Neural progenitor cell (in vitro differentiated cells): ENCODE measurements around the gene INTS6L. TPM values are rescaled to one million over a fixed set of nuclear protein-coding genes. Genes with fewer than 3 reads are reported as not detected.
A peak's percentile ranks its signal among the peaks of the same experiment; 100 is the strongest.

Experiments
- DNase-seq: peaks from one replicate; pipeline ENCODE4 v3.0.0-alpha.2; 2016; ENCODE audit warnings: low spot score
- H2AFZ ChIP-seq: fragments of 200-600 bp; sonication (generic); replicated peaks from 2 replicates; pipeline ENCODE4 v1.6.1; 2016; ENCODE audit warnings: antibody characterized with exemption
- H3F3A ChIP-seq: fragments of 200-600 bp; sonication (generic); 2 replicates; pipeline ENCODE4 v1.6.1; 2016; ENCODE audit warnings: antibody characterized with exemption, low read depth
- H3K27ac ChIP-seq: fragments of 200-600 bp; sonication (generic); 2 replicates; pipeline ENCODE4 v1.5.1; 2016; ENCODE audit warnings: mild to moderate bottlenecking
- H3K27me3 ChIP-seq: fragments of 200-600 bp; sonication (generic); 2 replicates; pipeline ENCODE4 v1.6.1; 2016; ENCODE audit warnings: mild to moderate bottlenecking, moderate library complexity
- H3K36me3 ChIP-seq: fragments of 200-600 bp; sonication (generic); 2 replicates; pipeline ENCODE4 v1.5.1; 2016
- H3K4me1 ChIP-seq: fragments of 200-600 bp; sonication (generic); 2 replicates; pipeline ENCODE4 v1.6.1; 2016; ENCODE audit warnings: mixed run types
- H3K4me2 ChIP-seq: fragments of 200-600 bp; sonication (generic); 2 replicates; pipeline ENCODE4 v1.6.1; 2016
- H3K4me3 ChIP-seq: fragments of 200-600 bp; sonication (generic); 2 replicates; pipeline ENCODE4 v1.5.1; 2016
- H3K79me2 ChIP-seq: fragments of 200-600 bp; sonication (generic); 2 replicates; pipeline ENCODE4 v1.6.1; 2016; ENCODE audit warnings: low read depth
- H3K9ac ChIP-seq: fragments of 200-600 bp; sonication (generic); 2 replicates; pipeline ENCODE4 v1.6.1; 2016
- H3K9me3 ChIP-seq: fragments of 200-600 bp; sonication (generic); 2 replicates; pipeline ENCODE4 v1.5.1; 2016; ENCODE audit warnings: low read depth
- H4K20me1 ChIP-seq: fragments of 200-600 bp; sonication (generic); 2 replicates; pipeline ENCODE4 v1.6.1; 2016; ENCODE audit warnings: low read depth
- H3K27ac Mint-ChIP-seq: 3 replicates; pipeline ENCODE4 v1.8.0; 2021; ENCODE audit warnings: mixed read lengths
- H3K27me3 Mint-ChIP-seq: 2 replicates; pipeline ENCODE4 v1.8.0; 2022; ENCODE audit warnings: low read depth, mild to moderate bottlenecking, inconsistent platforms, moderate library complexity, mixed read lengths; ENCODE audit not compliant: insufficient read depth
- H3K36me3 Mint-ChIP-seq: 3 replicates; pipeline ENCODE4 v1.8.0; 2021; ENCODE audit warnings: mixed read lengths
- H3K4me1 Mint-ChIP-seq: 3 replicates; pipeline ENCODE4 v1.8.0; 2021; ENCODE audit warnings: mixed read lengths
- H3K4me3 Mint-ChIP-seq: 3 replicates; pipeline ENCODE4 v1.8.0; 2021; ENCODE audit warnings: mild to moderate bottlenecking, moderate library complexity, mixed read lengths
- H3K9me3 Mint-ChIP-seq: 3 replicates; pipeline ENCODE4 v1.8.0; 2020; ENCODE audit warnings: mixed read lengths
- EZH2 ChIP-seq: fragments of 200-600 bp; sonication (generic); IDR thresholded peaks from 2 replicates; pipeline ENCODE4 v1.6.1; 2017; ENCODE audit warnings: antibody characterized with exemption, mild to moderate bottlenecking, moderate library complexity
- EZH2phosphoT487 ChIP-seq: fragments of 200-600 bp; sonication (generic); IDR thresholded peaks from 2 replicates; pipeline ENCODE4 v1.6.1; 2017; ENCODE audit warnings: antibody characterized with exemption
- total RNA-seq: library from RNA; depleted of rRNA; stranded (reverse); fragments of >200 nt; gene quantifications from 2 replicates; pipeline ENCODE4 v1.2.3, GENCODE V29; 2015; ENCODE audit warnings: low replicate concordance
- TF ChIP-seq, protein P1 (sequence below): fragments of 200-600 bp; sonication (generic); IDR thresholded peaks from 2 replicates; pipeline ENCODE4 v1.5.1; 2017; ENCODE audit warnings: antibody characterized with exemption, mild to moderate bottlenecking

INTS6L gene, protein sequence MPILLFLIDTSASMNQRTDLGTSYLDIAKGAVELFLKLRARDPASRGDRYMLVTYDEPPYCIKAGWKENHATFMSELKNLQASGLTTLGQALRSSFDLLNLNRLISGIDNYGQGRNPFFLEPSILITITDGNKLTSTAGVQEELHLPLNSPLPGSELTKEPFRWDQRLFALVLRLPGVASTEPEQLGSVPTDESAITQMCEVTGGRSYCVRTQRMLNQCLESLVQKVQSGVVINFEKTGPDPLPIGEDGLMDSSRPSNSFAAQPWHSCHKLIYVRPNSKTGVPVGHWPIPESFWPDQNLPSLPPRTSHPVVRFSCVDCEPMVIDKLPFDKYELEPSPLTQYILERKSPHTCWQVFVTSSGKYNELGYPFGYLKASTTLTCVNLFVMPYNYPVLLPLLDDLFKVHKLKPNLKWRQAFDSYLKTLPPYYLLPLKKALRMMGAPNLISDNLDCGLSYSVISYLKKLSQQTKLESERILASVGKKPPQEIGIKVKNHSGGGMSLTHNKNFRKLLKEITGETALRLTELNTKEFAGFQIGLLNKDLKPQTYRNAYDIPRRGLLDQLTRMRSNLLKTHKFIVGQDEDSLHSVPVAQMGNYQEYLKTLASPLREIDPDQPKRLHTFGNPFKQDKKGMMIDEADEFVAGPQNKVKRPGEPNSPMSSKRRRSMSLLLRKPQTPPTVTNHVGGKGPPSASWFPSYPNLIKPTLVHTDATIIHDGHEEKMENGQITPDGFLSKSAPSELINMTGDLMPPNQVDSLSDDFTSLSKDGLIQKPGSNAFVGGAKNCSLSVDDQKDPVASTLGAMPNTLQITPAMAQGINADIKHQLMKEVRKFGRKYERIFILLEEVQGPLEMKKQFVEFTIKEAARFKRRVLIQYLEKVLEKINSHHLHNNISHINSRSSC
- total RNA-seq = 10.4 and 18.3 TPM in 2 replicates

DNA sequence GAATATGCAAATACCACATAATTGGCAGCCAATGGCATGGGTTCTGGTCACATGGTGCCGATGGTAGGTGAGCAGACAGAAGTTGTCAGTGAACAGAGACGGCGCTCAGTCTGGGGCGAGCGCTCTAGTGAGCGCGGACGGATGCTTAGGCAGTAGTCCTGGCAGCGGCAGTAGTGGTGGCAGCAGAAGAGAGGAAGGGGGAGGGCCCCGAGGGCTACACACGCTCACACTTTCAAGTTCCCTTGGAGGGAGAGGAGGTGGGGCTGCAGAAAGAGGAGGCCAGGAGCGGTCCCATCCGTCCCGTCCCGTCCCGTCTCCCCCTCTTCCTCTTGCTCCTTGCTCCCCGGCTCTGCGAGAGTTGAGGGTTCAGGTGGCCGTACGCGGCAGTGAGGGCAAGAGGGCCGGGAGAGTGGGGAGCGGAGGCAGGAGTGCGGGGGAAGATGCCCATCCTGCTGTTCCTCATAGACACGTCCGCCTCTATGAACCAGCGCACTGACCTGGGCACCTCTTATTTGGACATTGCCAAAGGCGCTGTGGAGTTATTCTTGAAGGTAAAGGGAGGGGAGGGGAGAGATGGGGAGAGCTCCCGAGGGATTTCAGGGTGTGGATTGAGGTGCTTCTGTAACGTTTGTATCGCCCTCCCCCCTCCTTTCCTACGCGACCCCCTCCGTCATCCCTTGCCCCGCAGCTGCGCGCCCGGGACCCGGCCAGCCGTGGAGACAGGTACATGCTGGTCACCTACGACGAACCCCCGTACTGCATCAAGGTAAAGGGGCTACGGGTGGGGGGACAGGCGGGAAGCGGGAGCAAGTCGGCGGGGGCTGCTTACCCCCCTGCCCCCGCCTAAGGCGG, at the start of gene INTS6L:
TSS of gene INTS6L (plus strand) at position 108 of the 852 bp plus-strand sequence. CDS start at position 441, 333 bp downstream.
- Histone ChIP-seq H3K27ac (no peak within 1 kb of the TSS), H3K4me2 (peak within 1 kb of the TSS; percentile 76), H3K79me2 (no peaks in the 10 kb centered on the region), H3K27me3 (no peaks in the 10 kb centered on the region), H3F3A (peaks cover 3% of the 10 kb centered on the region), H3K4me3 (peak within 1 kb of the TSS; percentile 73), H3K36me3 (no peaks in the 10 kb centered on the region), H4K20me1 (no peaks in the 10 kb centered on the region), H3K9me3 (no peaks in the 10 kb centered on the region), H3K4me1 (peaks cover 12% of the 10 kb centered on the region), H2AFZ (peak within 1 kb of the TSS; percentile 70), H3K9ac (no peak within 1 kb of the TSS)
- peaks cover 3% of the 10 kb centered on the region for H3K9me3 Mint-ChIP-seq
- no peaks in the 10 kb centered on the region for H3K36me3 Mint-ChIP-seq
- H3K27me3 Mint-ChIP-seq = peaks cover 3% of the 10 kb centered on the region
- DNase-seq = peak; percentile 91
- peak within 1 kb of the TSS; percentile 97 for H3K4me3 Mint-ChIP-seq
- H3K4me1 Mint-ChIP-seq = peaks cover 20% of the 10 kb centered on the region
- H3K27ac Mint-ChIP-seq = peak within 1 kb of the TSS; percentile 99
- TF ChIP-seq EZH2 = no peak
- TF ChIP-seq, protein P1, sequence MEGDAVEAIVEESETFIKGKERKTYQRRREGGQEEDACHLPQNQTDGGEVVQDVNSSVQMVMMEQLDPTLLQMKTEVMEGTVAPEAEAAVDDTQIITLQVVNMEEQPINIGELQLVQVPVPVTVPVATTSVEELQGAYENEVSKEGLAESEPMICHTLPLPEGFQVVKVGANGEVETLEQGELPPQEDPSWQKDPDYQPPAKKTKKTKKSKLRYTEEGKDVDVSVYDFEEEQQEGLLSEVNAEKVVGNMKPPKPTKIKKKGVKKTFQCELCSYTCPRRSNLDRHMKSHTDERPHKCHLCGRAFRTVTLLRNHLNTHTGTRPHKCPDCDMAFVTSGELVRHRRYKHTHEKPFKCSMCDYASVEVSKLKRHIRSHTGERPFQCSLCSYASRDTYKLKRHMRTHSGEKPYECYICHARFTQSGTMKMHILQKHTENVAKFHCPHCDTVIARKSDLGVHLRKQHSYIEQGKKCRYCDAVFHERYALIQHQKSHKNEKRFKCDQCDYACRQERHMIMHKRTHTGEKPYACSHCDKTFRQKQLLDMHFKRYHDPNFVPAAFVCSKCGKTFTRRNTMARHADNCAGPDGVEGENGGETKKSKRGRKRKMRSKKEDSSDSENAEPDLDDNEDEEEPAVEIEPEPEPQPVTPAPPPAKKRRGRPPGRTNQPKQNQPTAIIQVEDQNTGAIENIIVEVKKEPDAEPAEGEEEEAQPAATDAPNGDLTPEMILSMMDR = no peak
- TF ChIP-seq EZH2phosphoT487 = no peak

DNA sequence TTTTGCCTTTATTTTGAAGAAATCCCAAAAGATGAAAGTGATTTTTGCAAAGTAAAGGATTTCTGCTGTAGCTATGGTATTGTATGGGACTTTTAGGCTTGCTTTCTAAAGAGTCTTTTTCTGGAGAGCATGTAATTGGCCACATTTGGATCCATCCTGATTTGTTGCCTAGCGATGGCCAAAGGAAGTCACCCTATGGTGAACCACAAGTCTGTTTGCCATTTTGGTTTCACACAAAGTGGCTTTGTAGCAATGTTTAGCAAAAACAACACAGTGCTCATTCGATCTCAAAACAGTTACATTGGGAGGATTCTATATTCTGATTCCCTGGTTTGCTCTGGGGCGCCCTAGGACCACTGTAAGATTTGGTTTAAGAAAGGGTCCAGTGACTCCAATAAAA, 44.1 kb upstream of the INTS6L start:
- no peaks in the 10 kb centered on the region for H3K4me1 Mint-ChIP-seq
- TF ChIP-seq, protein P1 = no peak
- no peak for TF ChIP-seq EZH2
- TF ChIP-seq EZH2phosphoT487 = no peak
- no peak overlapping the region for H3K4me3 Mint-ChIP-seq
- no peaks in the 10 kb centered on the region for H3K36me3 Mint-ChIP-seq
- Histone ChIP-seq H3K27me3 (no peaks in the 10 kb centered on the region), H3F3A (no peaks in the 10 kb centered on the region), H3K36me3 (no peaks in the 10 kb centered on the region), H3K9me3 (no peaks in the 10 kb centered on the region), H3K9ac (no peak overlapping the region), H3K27ac (no peak overlapping the region), H3K4me1 (no peaks in the 10 kb centered on the region), H3K4me3 (no peak overlapping the region), H3K79me2 (no peaks in the 10 kb centered on the region), H2AFZ (no peak overlapping the region), H4K20me1 (no peaks in the 10 kb centered on the region), H3K4me2 (no peak overlapping the region)
- H3K27ac Mint-ChIP-seq = no peak overlapping the region
- DNase-seq = no peak
- no peaks in the 10 kb centered on the region for H3K9me3 Mint-ChIP-seq
- no peaks in the 10 kb centered on the region for H3K27me3 Mint-ChIP-seq

DNA sequence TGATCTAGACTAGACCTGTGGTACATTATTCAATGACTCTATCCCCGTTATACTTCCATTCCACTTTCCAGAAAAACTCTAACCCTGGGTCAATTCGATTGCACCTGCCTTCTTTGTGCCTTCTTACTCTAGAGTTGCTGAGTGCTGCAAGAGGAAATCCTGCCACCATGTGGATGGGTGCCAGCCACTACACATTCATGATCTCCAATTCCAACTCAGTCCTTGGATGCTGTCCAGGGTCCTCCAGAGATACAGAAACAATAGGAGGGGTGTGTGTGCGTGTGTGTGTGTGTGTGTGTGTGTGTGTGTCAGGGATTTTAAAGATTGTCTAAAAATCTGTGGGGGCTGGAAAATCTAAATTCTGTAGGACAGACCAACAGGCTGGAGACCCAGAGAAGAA, 42.9 kb upstream of the INTS6L start:
- Mint-ChIP-seq H3K4me3 (no peak overlapping the region), H3K27me3 (no peaks in the 10 kb centered on the region), H3K4me1 (no peaks in the 10 kb centered on the region), H3K27ac (no peak overlapping the region), H3K36me3 (no peaks in the 10 kb centered on the region), H3K9me3 (no peaks in the 10 kb centered on the region)
- Histone ChIP-seq H3K4me3 (no peak overlapping the region), H3K27ac (no peak overlapping the region), H3K79me2 (no peaks in the 10 kb centered on the region), H3K27me3 (no peaks in the 10 kb centered on the region), H3K4me1 (no peaks in the 10 kb centered on the region), H3K4me2 (no peak overlapping the region), H3K36me3 (no peaks in the 10 kb centered on the region), H3F3A (no peaks in the 10 kb centered on the region), H3K9ac (no peak overlapping the region), H2AFZ (no peak overlapping the region), H4K20me1 (no peaks in the 10 kb centered on the region), H3K9me3 (no peaks in the 10 kb centered on the region)
- peak; percentile 75 for DNase-seq
- TF ChIP-seq, protein P1 = peak; percentile 64
- TF ChIP-seq EZH2 = no peak
